ENCODE results near the gene NXPE3. TPM values are rescaled to one million over a fixed set of nuclear protein-coding genes. Genes with fewer than 3 reads are reported as not detected.

The NXPE3 gene
- total RNA-seq, 1 experiment from 2014 or later: 37.6 TPM

- ChIA-PET POLR2A (ENCODE audit: low non-redundant PET) (no interaction called here), CTCF (no interaction called here)
- no peak for TF ChIP-seq EZH2 (IDR thresholded peaks at IDR 0.05; ENCODE audit: borderline replicate concordance, low read depth, low read length, poor library complexity, severe bottlenecking)
- no peak for TF ChIP-seq CTCF (conservative IDR thresholded peaks at IDR 0.05; ENCODE audit: low read depth, low read length)
- H3K9me3 ChIP-seq (ENCODE audit: low read depth, low read length, poor library complexity, severe bottlenecking): no peaks in the 10 kb centered on the region
- no peaks in the 10 kb centered on the region for H3K36me3 ChIP-seq (ENCODE audit: insufficient read depth, low read length, poor library complexity, severe bottlenecking)
- H3K27ac ChIP-seq (ENCODE audit: low read depth, low read length, poor library complexity, severe bottlenecking): no peak overlapping the region
- no peak for DNase-seq (ENCODE audit: low spot score)
- no peak overlapping the region for H3K4me3 ChIP-seq (ENCODE audit: low read depth, low read length, poor library complexity, severe bottlenecking)
- no TSS peak for BruUV-seq (replicated peaks)
- peaks cover 5% of the 10 kb centered on the region for H3K4me1 ChIP-seq (ENCODE audit: insufficient read depth, low read length, poor library complexity, severe bottlenecking)
- H3K27me3 ChIP-seq (replicated peaks; ENCODE audit: insufficient read depth, low read depth, low read length, poor library complexity): no peaks in the 10 kb centered on the region
- intact Hi-C loops (cut with micrococcal nuclease; ENCODE audit: unreplicated experiment): no loop called here
Observed at GRCh38 chr3:101845425-101845824, 66.4 kb downstream of the NXPE3 start.

DNA sequence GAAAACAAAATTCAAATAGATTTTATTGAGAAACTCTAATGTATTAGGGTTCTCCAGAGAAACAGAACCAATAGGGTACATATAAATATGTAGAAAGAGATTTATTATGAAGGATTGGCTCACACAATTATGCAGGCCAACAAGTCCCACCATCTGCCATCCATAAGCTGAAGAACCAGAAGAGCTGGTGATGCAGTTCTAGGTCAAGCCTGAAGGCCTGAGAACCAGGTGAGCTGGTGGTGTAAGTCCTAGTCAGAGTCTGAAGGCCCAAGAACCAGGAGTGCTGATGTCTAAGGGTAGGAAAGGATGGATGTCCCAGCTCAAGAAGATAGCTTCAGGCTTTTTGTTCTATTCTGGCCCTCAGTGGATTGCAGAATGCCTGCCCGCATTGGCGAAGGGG, 67.7 kb downstream of the NXPE3 start:
- ChIA-PET CTCF (no interaction called here), POLR2A (ENCODE audit: low non-redundant PET) (no interaction called here)
- DNase-seq (ENCODE audit: low spot score): no peak
- Histone ChIP-seq H3K4me3 (ENCODE audit: low read depth, low read length, poor library complexity, severe bottlenecking) (no peak overlapping the region), H3K36me3 (ENCODE audit: insufficient read depth, low read length, poor library complexity, severe bottlenecking) (no peaks in the 10 kb centered on the region), H3K9me3 (ENCODE audit: low read depth, low read length, poor library complexity, severe bottlenecking) (no peaks in the 10 kb centered on the region), H3K27ac (ENCODE audit: low read depth, low read length, poor library complexity, severe bottlenecking) (no peak overlapping the region), H3K4me1 (ENCODE audit: insufficient read depth, low read length, poor library complexity, severe bottlenecking) (peaks cover 14% of the 10 kb centered on the region), H3K27me3 (replicated peaks; ENCODE audit: insufficient read depth, low read depth, low read length, poor library complexity) (no peaks in the 10 kb centered on the region)
- TF ChIP-seq CTCF (conservative IDR thresholded peaks at IDR 0.05; ENCODE audit: low read depth, low read length) (no peak), EZH2 (IDR thresholded peaks at IDR 0.05; ENCODE audit: borderline replicate concordance, low read depth, low read length, poor library complexity, severe bottlenecking) (no peak)
- BruUV-seq (replicated peaks): no TSS peak
- intact Hi-C loops (cut with micrococcal nuclease; ENCODE audit: unreplicated experiment): no loop called here

GRCh38 chr3:101847328-101847727, 68.3 kb downstream of the NXPE3 start:
- no peak for TF ChIP-seq CTCF (conservative IDR thresholded peaks at IDR 0.05; ENCODE audit: low read depth, low read length)
- no peak for TF ChIP-seq EZH2 (IDR thresholded peaks at IDR 0.05; ENCODE audit: borderline replicate concordance, low read depth, low read length, poor library complexity, severe bottlenecking)
- BruUV-seq (replicated peaks): no TSS peak
- Histone ChIP-seq H3K27me3 (replicated peaks; ENCODE audit: insufficient read depth, low read depth, low read length, poor library complexity) (no peaks in the 10 kb centered on the region), H3K9me3 (ENCODE audit: low read depth, low read length, poor library complexity, severe bottlenecking) (no peaks in the 10 kb centered on the region), H3K4me1 (ENCODE audit: insufficient read depth, low read length, poor library complexity, severe bottlenecking) (peaks cover 18% of the 10 kb centered on the region), H3K4me3 (ENCODE audit: low read depth, low read length, poor library complexity, severe bottlenecking) (no peak overlapping the region), H3K36me3 (ENCODE audit: insufficient read depth, low read length, poor library complexity, severe bottlenecking) (peaks cover 4% of the 10 kb centered on the region), H3K27ac (ENCODE audit: low read depth, low read length, poor library complexity, severe bottlenecking) (no peak overlapping the region)
- no peak for DNase-seq (ENCODE audit: low spot score)
- POLR2A ChIA-PET (ENCODE audit: low non-redundant PET): no interaction called here
- intact Hi-C loops (cut with micrococcal nuclease; ENCODE audit: unreplicated experiment): no loop called here
- CTCF ChIA-PET: no interaction called here

Measured in A673 (cell line).